AML-193 (cell line): Measurements from ENCODE around the gene PLPP7.

Experiments
- DNase-seq, 2 experiments: peaks; one replicate each; lab custom pipeline; 2025; lab: John Stamatoyannopoulos, UW

The PLPP7 gene

GRCh38 chr9:131281119-131281965 lies 8.2 kb upstream of the PLPP7 start:
- no peak for DNase-seq

- DNase-seq = no peak
Observed at GRCh38 chr9:131282175-131282574, 7.3 kb upstream of the PLPP7 start.

- DNase-seq = no peak
Observed at GRCh38 chr9:131282688-131283422, 6.7 kb upstream of the PLPP7 start.

GRCh38 chr9:131284856-131285255 lies 4.7 kb upstream of the PLPP7 start:
- no peak for DNase-seq

- DNase-seq = no peak
Observed at GRCh38 chr9:131287359-131287758, 2.2 kb upstream of the PLPP7 start.

- no peak for DNase-seq
Observed at GRCh38 chr9:131288217-131288616, 1.3 kb upstream of the PLPP7 start.

GRCh38 chr9:131290036-131290766 lies 678 bp downstream of the PLPP7 start:
- DNase-seq = no peak

GRCh38 chr9:131290767-131291370 lies 1.3 kb downstream of the PLPP7 start:
- no peak for DNase-seq

GRCh38 chr9:131291795-131292315 lies 2.3 kb downstream of the PLPP7 start:
- DNase-seq = no peak

- no peak for DNase-seq
Observed at GRCh38 chr9:131292937-131293336, 3.4 kb downstream of the PLPP7 start.

GRCh38 chr9:131296460-131296859 lies 6.9 kb downstream of the PLPP7 start:
- DNase-seq = no peak

- no peak for DNase-seq
Observed at GRCh38 chr9:131296906-131297500, 7.5 kb downstream of the PLPP7 start.

GRCh38 chr9:131297903-131298302 lies 8.4 kb downstream of the PLPP7 start:
- no peak for DNase-seq

GRCh38 chr9:131298341-131298740 lies 8.8 kb downstream of the PLPP7 start:
- no peak for DNase-seq

GRCh38 chr9:131298816-131299215 lies 9.3 kb downstream of the PLPP7 start:
- DNase-seq = no peak

GRCh38 chr9:131299346-131299960 lies 9.9 kb downstream of the PLPP7 start:
- no peak for DNase-seq

- DNase-seq = no peak
Observed at GRCh38 chr9:131299961-131300347, 10.4 kb downstream of the PLPP7 start.

- no peak for DNase-seq
Observed at GRCh38 chr9:131300444-131300843, 10.9 kb downstream of the PLPP7 start.

- DNase-seq = no peak
Observed at GRCh38 chr9:131302244-131303075, 12.9 kb downstream of the PLPP7 start.
